GM23338 (cell line): ENCODE measurements around the gene FPR1. TPM values are rescaled to one million over a fixed set of nuclear protein-coding genes. Genes with fewer than 3 reads are reported as not detected.

Experiments
- ATAC-seq: fragments of 200-7000 bp; cut with Tn5 transposase; 3 replicates; pipeline ENCODE4 v1.9.1; 2020
- DNase-seq: peaks from one replicate; pipeline ENCODE4 v3.0.0-alpha.2; 2015; ENCODE audit warnings: low spot score
- H2AFZ ChIP-seq: fragments of 200-600 bp; sonication (generic); 2 replicates; pipeline ENCODE4 v1.8.0; 2016; ENCODE audit warnings: antibody characterized with exemption, mild to moderate bottlenecking, moderate library complexity
- H3F3A ChIP-seq: fragments of 200-600 bp; sonication (generic); replicated peaks from 2 replicates; pipeline ENCODE4 v1.8.0; 2017; ENCODE audit warnings: antibody characterized with exemption, mixed run types, low read depth
- H3K27ac ChIP-seq: fragments of 200-600 bp; sonication (generic); 2 replicates; pipeline ENCODE4 v1.6.1; 2016; ENCODE audit warnings: low read depth
- H3K27me3 ChIP-seq: fragments of 200-600 bp; sonication (generic); 2 replicates; pipeline ENCODE4 v1.8.0; 2016; ENCODE audit warnings: mild to moderate bottlenecking, mixed run types, moderate library complexity; ENCODE audit not compliant: insufficient read depth
- H3K36me3 ChIP-seq: fragments of 200-600 bp; sonication (generic); 2 replicates; pipeline ENCODE4 v1.8.0; 2016; ENCODE audit warnings: mild to moderate bottlenecking; ENCODE audit not compliant: insufficient read depth
- H3K4me1 ChIP-seq: fragments of 200-600 bp; sonication (generic); 2 replicates; pipeline ENCODE4 v1.8.0; 2016; ENCODE audit warnings: mild to moderate bottlenecking, moderate library complexity; ENCODE audit not compliant: insufficient read depth
- H3K4me2 ChIP-seq: fragments of 200-600 bp; sonication (generic); 2 replicates; pipeline ENCODE4 v1.7.1; 2017; ENCODE audit warnings: mixed run types
- H3K4me3 ChIP-seq: fragments of 200-600 bp; sonication (generic); 2 replicates; pipeline ENCODE4 v1.6.1; 2016; ENCODE audit warnings: mixed run types
- H3K79me2 ChIP-seq: fragments of 200-600 bp; sonication (generic); replicated peaks from 2 replicates; pipeline ENCODE4 v1.8.0; 2017; ENCODE audit warnings: mild to moderate bottlenecking; ENCODE audit not compliant: insufficient read depth
- H3K9me2 ChIP-seq: fragments of 200-600 bp; sonication (generic); 2 replicates; pipeline ENCODE4 v1.8.0; 2017; ENCODE audit not compliant: insufficient read depth
- H4K20me1 ChIP-seq: fragments of 200-600 bp; sonication (generic); replicated peaks from 2 replicates; pipeline ENCODE4 v1.8.0; 2017; ENCODE audit warnings: mild to moderate bottlenecking; ENCODE audit not compliant: insufficient read depth
- H3K27ac Mint-ChIP-seq: 2 replicates; pipeline ENCODE4 v1.8.0; 2020; ENCODE audit warnings: inconsistent platforms, mild to moderate bottlenecking, moderate library complexity, mixed read lengths
- H3K27me3 Mint-ChIP-seq: 3 replicates; pipeline ENCODE4 v1.8.0; 2022; ENCODE audit warnings: low read depth, mild to moderate bottlenecking, moderate library complexity, mixed read lengths, inconsistent platforms; ENCODE audit not compliant: insufficient read depth, poor library complexity
- H3K36me3 Mint-ChIP-seq: 3 replicates; pipeline ENCODE4 v1.8.0; 2021; ENCODE audit warnings: low read depth, mild to moderate bottlenecking, inconsistent platforms, moderate library complexity, mixed read lengths
- H3K4me1 Mint-ChIP-seq: 3 replicates; pipeline ENCODE4 v1.8.0; 2020; ENCODE audit warnings: mild to moderate bottlenecking, inconsistent platforms, mixed read lengths
- H3K4me3 Mint-ChIP-seq: 3 replicates; pipeline ENCODE4 v1.8.0; 2021; ENCODE audit warnings: moderate library complexity, mild to moderate bottlenecking, inconsistent platforms, mixed read lengths
- H3K9me3 Mint-ChIP-seq: 3 replicates; pipeline ENCODE4 v1.8.0; 2020; ENCODE audit warnings: moderate library complexity, mild to moderate bottlenecking, inconsistent platforms, mixed read lengths
- CREB1 ChIP-seq: fragments of 250-450 bp; sonication (Bioruptor Pico); IDR thresholded peaks from 2 replicates; pipeline ENCODE4 v1.5.0; 2020; ENCODE audit warnings: low read depth, mild to moderate bottlenecking, moderate library complexity
- ETS1 ChIP-seq: IDR thresholded peaks from 2 replicates; pipeline ENCODE4 v1.6.1; 2016; ENCODE audit warnings: antibody characterized with exemption
- EZH2 ChIP-seq: fragments of 200-600 bp; sonication (generic); IDR thresholded peaks from one replicate; pipeline ENCODE4 v1.8.0; 2017; ENCODE audit warnings: antibody characterized with exemption, mild to moderate bottlenecking, low read depth; ENCODE audit not compliant: unreplicated experiment
- NANOG ChIP-seq: IDR thresholded peaks from 2 replicates; pipeline ENCODE4 v1.6.1; 2016; ENCODE audit warnings: antibody characterized with exemption, borderline replicate concordance
- REST ChIP-seq: IDR thresholded peaks from one replicate; pipeline ENCODE4 v1.6.1; 2018; ENCODE audit warnings: antibody characterized with exemption; ENCODE audit not compliant: unreplicated experiment
- STAT1 ChIP-seq: IDR thresholded peaks from one replicate; pipeline ENCODE4 v1.6.1; 2016; ENCODE audit warnings: antibody characterized with exemption; ENCODE audit not compliant: unreplicated experiment
- ZNF114 ChIP-seq: fragments of 250-450 bp; sonication (Bioruptor Pico); IDR thresholded peaks from 2 replicates; pipeline ENCODE4 v1.5.0; 2020; ENCODE audit warnings: mild to moderate bottlenecking, moderate library complexity
- ZNF331 ChIP-seq: fragments of 250-450 bp; sonication (Bioruptor Pico); IDR thresholded peaks from 2 replicates; pipeline ENCODE4 v1.5.0; 2020; ENCODE audit warnings: low read depth, mild to moderate bottlenecking, moderate library complexity
- ZNF462 ChIP-seq: fragments of 250-450 bp; sonication (Bioruptor Pico); IDR thresholded peaks from 2 replicates; pipeline ENCODE4 v1.5.0; 2020; ENCODE audit warnings: mild to moderate bottlenecking, moderate library complexity
- polyA plus RNA-seq: library from polyadenylated mRNA; unstranded; fragments of >200 nt; fragmentation: Nextera tagmentation; extraction: Ambion mirVana; gene quantifications from 2 replicates; pipeline ENCODE4 v1.2.1, GENCODE V29; 2016
- total RNA-seq: library from RNA; depleted of rRNA; stranded (reverse); fragments of >200 nt; shearing (Covaris generic); gene quantifications from 2 replicates; pipeline ENCODE4 v1.2.3, GENCODE V29; 2014
- TF ChIP-seq, protein P1 (sequence below), 2 experiments: fragments of 200-600 bp in 1 of 2; sonication (generic) in 1 of 2; conservative IDR thresholded peaks; 2 replicates each; pipeline versions ENCODE4 v1.5.1 to v1.6.1; 2016 to 2017; ENCODE audit warnings: antibody characterized with exemption in 2 of 2, low read depth in 2 of 2, mild to moderate bottlenecking in 2 of 2, moderate library complexity in 1 of 2

Gene FPR1
- total and polyA plus RNA-seq, 2 experiments from 2014 or later, result not detected

- TF ChIP-seq, protein P1, sequence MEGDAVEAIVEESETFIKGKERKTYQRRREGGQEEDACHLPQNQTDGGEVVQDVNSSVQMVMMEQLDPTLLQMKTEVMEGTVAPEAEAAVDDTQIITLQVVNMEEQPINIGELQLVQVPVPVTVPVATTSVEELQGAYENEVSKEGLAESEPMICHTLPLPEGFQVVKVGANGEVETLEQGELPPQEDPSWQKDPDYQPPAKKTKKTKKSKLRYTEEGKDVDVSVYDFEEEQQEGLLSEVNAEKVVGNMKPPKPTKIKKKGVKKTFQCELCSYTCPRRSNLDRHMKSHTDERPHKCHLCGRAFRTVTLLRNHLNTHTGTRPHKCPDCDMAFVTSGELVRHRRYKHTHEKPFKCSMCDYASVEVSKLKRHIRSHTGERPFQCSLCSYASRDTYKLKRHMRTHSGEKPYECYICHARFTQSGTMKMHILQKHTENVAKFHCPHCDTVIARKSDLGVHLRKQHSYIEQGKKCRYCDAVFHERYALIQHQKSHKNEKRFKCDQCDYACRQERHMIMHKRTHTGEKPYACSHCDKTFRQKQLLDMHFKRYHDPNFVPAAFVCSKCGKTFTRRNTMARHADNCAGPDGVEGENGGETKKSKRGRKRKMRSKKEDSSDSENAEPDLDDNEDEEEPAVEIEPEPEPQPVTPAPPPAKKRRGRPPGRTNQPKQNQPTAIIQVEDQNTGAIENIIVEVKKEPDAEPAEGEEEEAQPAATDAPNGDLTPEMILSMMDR (conservative IDR thresholded peaks at IDR 0.05; ENCODE audit: low read depth in 2 of 2), result no peak
These were observed 14.8 kb upstream of the FPR1 start (continued) for GRCh38 chr19:51766461-51766860.

DNA sequence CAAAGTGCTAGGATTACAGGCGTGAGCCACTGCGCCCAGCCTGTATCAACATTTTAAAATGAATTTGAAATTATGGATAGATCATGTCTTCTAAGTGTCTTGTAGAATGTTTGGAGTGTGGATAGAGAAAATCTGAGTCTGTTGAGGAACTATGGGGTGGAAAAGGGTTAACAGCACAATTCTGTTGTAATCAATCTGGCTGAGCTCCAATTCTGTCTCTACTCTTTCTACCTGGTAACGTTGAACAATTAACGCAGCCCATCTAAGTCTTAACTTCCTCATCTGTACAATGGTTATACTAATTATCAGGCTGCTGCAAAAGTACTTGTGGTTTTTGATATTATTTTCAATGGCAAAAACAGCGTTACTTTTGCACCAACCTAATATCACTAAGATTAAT lies 13.4 kb upstream of the FPR1 start:
- no peak for ATAC-seq
- no peaks in the 10 kb centered on the region for H3K36me3 Mint-ChIP-seq
- no peak overlapping the region for H3K4me2 ChIP-seq
- no peak for DNase-seq
- H3K9me3 Mint-ChIP-seq, result peaks cover 42% of the 10 kb centered on the region
- no peak overlapping the region; the same call in 1 of the 2 replicates for H3K27ac Mint-ChIP-seq
- H2AFZ ChIP-seq, result no peak overlapping the region
- peaks cover 7% of the 10 kb centered on the region; the same call in 1 of the 2 replicates for H3K9me2 ChIP-seq
- no peaks in the 10 kb centered on the region for H3K27me3 ChIP-seq
- H3K36me3 ChIP-seq, result no peaks in the 10 kb centered on the region
- no peak overlapping the region for H3K4me3 ChIP-seq
- H3K27me3 Mint-ChIP-seq, result peaks cover 11% of the 10 kb centered on the region
- no peaks in the 10 kb centered on the region; the same call in 1 of the 2 replicates for H3K4me1 ChIP-seq
- no peak overlapping the region for H3K4me3 Mint-ChIP-seq
- H3F3A ChIP-seq, result no peaks in the 10 kb centered on the region
- H3K27ac ChIP-seq, result no peak overlapping the region
- no peaks in the 10 kb centered on the region for H4K20me1 ChIP-seq
- no peaks in the 10 kb centered on the region for H3K79me2 ChIP-seq
- no peaks in the 10 kb centered on the region; the same call in 1 of the 3 replicates for H3K4me1 Mint-ChIP-seq
- no peak for TF ChIP-seq ZNF114 (CRISPR knock-in tag)
- no peak for TF ChIP-seq CREB1 (CRISPR knock-in tag)
- TF ChIP-seq STAT1, result no peak
- no peak for TF ChIP-seq ETS1
- TF ChIP-seq ZNF331 (CRISPR knock-in tag), result no peak
- TF ChIP-seq REST, result no peak
- no peak for TF ChIP-seq ZNF462 (CRISPR knock-in tag)
- no peak for TF ChIP-seq EZH2
- no peak for TF ChIP-seq NANOG
- TF ChIP-seq, protein P1 (conservative IDR thresholded peaks at IDR 0.05; ENCODE audit: low read depth in 2 of 2), result no peak
